ENCODE results near the gene TBC1D24. TPM values are rescaled to one million over a fixed set of nuclear protein-coding genes. Genes with fewer than 3 reads are reported as not detected.

The TBC1D24 gene
- total and polyA plus RNA-seq, 9 of the 15 experiments (the other 6 are each of a cell fraction or from before 2014, with no cell fraction given) = 1.7 to 22.6 (median 7.2) TPM

DNA sequence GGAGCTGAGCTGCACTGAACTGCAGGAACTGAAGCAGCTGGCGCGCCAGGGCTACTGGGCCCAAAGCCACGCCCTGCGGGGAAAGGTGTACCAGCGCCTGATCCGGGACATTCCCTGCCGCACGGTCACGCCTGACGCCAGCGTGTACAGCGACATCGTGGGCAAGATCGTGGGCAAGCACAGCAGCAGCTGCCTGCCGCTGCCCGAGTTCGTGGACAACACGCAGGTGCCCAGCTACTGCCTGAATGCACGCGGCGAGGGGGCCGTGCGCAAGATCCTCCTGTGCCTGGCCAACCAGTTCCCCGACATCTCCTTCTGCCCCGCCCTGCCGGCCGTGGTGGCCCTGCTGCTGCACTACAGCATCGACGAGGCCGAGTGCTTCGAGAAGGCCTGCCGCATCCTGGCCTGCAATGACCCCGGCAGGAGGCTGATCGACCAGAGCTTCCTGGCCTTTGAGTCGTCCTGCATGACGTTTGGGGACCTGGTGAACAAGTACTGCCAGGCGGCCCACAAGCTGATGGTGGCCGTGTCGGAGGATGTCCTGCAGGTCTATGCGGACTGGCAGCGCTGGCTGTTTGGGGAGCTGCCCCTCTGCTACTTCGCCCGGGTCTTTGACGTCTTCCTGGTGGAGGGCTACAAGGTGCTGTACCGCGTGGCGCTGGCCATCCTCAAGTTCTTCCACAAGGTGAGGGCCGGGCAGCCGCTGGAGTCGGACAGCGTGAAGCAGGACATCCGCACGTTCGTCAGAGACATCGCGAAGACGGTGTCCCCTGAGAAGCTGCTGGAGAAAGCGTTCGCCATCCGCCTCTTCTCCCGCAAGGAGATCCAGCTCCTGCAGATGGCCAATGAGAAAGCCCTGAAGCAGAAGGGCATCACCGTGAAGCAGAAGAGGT, 21.5 kb downstream of the TBC1D24 start:
- Histone ChIP-seq H3K4me1 (replicated peaks in 1 of 2; ENCODE audit: control insufficient read depth in 2 of 2, insufficient read depth in 2 of 2, low read length in 2 of 2) (peaks cover 17 to 58% of the 10 kb centered on the region in 2 experiments), H4K20me1 (replicated peaks; ENCODE audit: control insufficient read depth, insufficient read depth, low read length) (peaks cover 6% of the 10 kb centered on the region), H3K9me3 (replicated peaks; ENCODE audit: control insufficient read depth, insufficient read depth, low read depth, low read length) (no peaks in the 10 kb centered on the region), H3K79me2 (ENCODE audit: control insufficient read depth, insufficient read depth, low read length) (peaks cover 22% of the 10 kb centered on the region), H2AFZ (ENCODE audit: low read depth, low read length) (no peak overlapping the region), H3K9ac (ENCODE audit: insufficient read depth in 1 of 2, low read depth in 2 of 2, low read length in 2 of 2) (peak overlapping the region; percentile 37 to 83; a peak in 3 of 4 replicates), H3K36me3 (ENCODE audit: control insufficient read depth, insufficient read depth, low read length) (peaks cover 55% of the 10 kb centered on the region; the same call in 2 of the 3 replicates), H3K27me3 (ENCODE audit: control insufficient read depth in 2 of 2, insufficient read depth in 2 of 2, low read length in 2 of 2) (no peaks in the 10 kb centered on the region), H3K4me2 (ENCODE audit: insufficient read depth, low read length) (peak overlapping the region; percentile 57; the same call in 1 of the 2 replicates), H3K4me3 (no peak overlapping the region), H3K27ac (ENCODE audit: extremely low read depth, low read depth, low read length) (peak overlapping the region; percentile 47; the same call in 1 of the 3 replicates), H3K9me1 (ENCODE audit: control insufficient read depth, insufficient read depth, low read length) (no peaks in the 10 kb centered on the region)
- peak; percentile 30 for TF ChIP-seq PRPF4 (IDR thresholded peaks at IDR 0.05; ENCODE audit: insufficient read depth, low read depth, low read length, poor library complexity, severe bottlenecking)
- TF ChIP-seq, protein P1, sequence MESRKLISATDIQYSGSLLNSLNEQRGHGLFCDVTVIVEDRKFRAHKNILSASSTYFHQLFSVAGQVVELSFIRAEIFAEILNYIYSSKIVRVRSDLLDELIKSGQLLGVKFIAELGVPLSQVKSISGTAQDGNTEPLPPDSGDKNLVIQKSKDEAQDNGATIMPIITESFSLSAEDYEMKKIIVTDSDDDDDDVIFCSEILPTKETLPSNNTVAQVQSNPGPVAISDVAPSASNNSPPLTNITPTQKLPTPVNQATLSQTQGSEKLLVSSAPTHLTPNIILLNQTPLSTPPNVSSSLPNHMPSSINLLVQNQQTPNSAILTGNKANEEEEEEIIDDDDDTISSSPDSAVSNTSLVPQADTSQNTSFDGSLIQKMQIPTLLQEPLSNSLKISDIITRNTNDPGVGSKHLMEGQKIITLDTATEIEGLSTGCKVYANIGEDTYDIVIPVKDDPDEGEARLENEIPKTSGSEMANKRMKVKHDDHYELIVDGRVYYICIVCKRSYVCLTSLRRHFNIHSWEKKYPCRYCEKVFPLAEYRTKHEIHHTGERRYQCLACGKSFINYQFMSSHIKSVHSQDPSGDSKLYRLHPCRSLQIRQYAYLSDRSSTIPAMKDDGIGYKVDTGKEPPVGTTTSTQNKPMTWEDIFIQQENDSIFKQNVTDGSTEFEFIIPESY (CRISPR knock-in tag; IDR thresholded peaks at IDR 0.05) = peak; percentile 77; the same call in 1 of the 2 replicates
- no peak for TF ChIP-seq SMARCE1 (IDR thresholded peaks at IDR 0.05)
- CTCF ChIA-PET (ENCODE audit: low intra/inter-chr PET ratio) = no interaction called here
- ATAC-seq (no peak), FAIRE-seq (no peak), DNase-seq (ENCODE audit: extremely low read depth in 1 of 4, low spot score in 3 of 4) (no peak)
- intact Hi-C loops (cut with micrococcal nuclease) (loop anchor here (5.0 kb wide), 1 partner anchor 299 kb away; the partner anchor contains the start of gene CASKIN1), in situ Hi-C loops (cut with MboI) (no loop called here)
- TSS peak; percentile 34 for BruUV-seq (replicated peaks)
- 96% methylated on average over 48 of the region's 62 CpGs for WGBS (ENCODE audit: insufficient coverage, low coverage, missing lambda C conversion rate)
- POLR2A ChIA-PET = interaction anchor here (0.6 to 1.5 kb wide), 3 partner anchors 13 to 505 kb away, joined by 3 to 5 read pairs (median 4); partner anchors contain the start of gene ATP6V0C
